ENCODE data around the gene LIPE. TPM values are rescaled to one million over a fixed set of nuclear protein-coding genes. Genes with fewer than 3 reads are reported as not detected.

Gene LIPE
- total RNA-seq, 1 donor from 2014 or later = 3.7 TPM

DNA sequence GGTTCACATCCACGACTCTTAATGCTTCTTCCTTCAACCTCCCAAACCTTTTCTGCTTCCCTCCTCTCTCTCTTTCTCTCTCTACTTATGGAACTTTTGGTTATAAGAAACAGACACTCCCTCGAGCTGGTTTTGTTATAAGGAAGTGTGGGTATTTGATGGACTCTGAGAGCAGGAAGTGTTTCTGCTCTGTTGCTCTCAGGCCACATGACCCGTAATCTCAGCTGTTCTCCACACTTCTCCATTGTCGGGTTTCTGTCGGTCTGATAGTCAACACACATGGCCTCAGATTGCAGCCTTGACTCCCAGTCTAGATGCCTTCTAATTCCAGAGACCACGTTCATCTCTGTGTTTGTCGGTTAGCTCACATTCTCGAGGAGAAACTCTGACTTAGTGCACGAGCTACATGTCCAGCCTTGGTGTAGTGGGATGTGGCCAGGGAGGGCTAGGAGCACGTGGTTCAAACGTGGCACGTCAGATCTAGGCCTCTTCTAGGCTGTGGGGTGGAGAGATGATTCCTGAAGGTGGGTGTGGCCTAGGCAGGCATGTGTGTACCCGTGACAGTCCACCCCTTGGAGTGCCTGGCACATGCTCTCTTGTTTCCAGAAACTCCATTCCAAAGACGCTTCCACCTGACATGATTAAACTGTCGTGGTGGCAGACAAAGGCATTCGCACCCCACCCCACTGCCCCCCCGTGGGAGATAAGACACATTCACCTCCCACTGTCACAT, 63.4 kb downstream of the LIPE start:
- no peak for DNase-seq (ENCODE audit: low read depth)

GRCh38 chr19:42362891-42363440, 64.2 kb downstream of the LIPE start:
- no peak overlapping the region for H3K4me3 ChIP-seq (ENCODE audit: low read depth, low read length)
- no peak for DNase-seq (ENCODE audit: low read depth)
- TF ChIP-seq, protein P1, sequence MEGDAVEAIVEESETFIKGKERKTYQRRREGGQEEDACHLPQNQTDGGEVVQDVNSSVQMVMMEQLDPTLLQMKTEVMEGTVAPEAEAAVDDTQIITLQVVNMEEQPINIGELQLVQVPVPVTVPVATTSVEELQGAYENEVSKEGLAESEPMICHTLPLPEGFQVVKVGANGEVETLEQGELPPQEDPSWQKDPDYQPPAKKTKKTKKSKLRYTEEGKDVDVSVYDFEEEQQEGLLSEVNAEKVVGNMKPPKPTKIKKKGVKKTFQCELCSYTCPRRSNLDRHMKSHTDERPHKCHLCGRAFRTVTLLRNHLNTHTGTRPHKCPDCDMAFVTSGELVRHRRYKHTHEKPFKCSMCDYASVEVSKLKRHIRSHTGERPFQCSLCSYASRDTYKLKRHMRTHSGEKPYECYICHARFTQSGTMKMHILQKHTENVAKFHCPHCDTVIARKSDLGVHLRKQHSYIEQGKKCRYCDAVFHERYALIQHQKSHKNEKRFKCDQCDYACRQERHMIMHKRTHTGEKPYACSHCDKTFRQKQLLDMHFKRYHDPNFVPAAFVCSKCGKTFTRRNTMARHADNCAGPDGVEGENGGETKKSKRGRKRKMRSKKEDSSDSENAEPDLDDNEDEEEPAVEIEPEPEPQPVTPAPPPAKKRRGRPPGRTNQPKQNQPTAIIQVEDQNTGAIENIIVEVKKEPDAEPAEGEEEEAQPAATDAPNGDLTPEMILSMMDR (conservative IDR thresholded peaks at IDR 0.05; ENCODE audit: low read depth, low read length) = no peak

More for the DNA sequence above, 63.4 kb downstream of the LIPE start:
- no peak overlapping the region for H3K4me3 ChIP-seq (ENCODE audit: low read depth, low read length)
- TF ChIP-seq, protein P1 (conservative IDR thresholded peaks at IDR 0.05; ENCODE audit: low read depth, low read length) = no peak

DNA sequence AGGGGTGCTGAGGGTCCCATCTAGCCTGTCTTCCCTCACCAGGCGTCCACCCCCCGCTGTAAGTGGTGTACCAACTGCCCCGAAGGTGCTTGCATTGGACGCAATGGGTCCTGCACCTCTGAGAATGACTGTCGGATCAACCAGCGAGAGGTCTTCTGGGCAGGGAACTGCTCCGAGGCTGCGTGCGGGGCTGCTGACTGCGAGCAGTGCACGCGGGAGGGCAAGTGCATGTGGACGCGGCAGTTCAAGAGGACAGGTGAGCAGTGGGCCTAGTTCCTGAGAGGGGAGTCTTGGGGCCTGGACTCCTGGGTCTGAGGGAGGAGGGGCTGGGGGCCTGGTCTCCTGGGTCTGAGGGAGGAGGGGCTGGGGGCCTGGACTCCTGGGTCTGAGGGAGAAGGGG, 64.8 kb downstream of the LIPE start:
- TF ChIP-seq, protein P1 (conservative IDR thresholded peaks at IDR 0.05; ENCODE audit: low read depth, low read length) = no peak

GRCh38 chr19:42361545-42361910, 65.7 kb downstream of the LIPE start:
- DNase-seq (ENCODE audit: low read depth) = no peak
- no peak overlapping the region for H3K4me3 ChIP-seq (ENCODE audit: low read depth, low read length)
- TF ChIP-seq, protein P1 (conservative IDR thresholded peaks at IDR 0.05; ENCODE audit: low read depth, low read length) = no peak

More for the DNA sequence above, 64.8 kb downstream of the LIPE start:
- no peak for DNase-seq (ENCODE audit: low read depth)
- no peak overlapping the region for H3K4me3 ChIP-seq (ENCODE audit: low read depth, low read length)

DNA sequence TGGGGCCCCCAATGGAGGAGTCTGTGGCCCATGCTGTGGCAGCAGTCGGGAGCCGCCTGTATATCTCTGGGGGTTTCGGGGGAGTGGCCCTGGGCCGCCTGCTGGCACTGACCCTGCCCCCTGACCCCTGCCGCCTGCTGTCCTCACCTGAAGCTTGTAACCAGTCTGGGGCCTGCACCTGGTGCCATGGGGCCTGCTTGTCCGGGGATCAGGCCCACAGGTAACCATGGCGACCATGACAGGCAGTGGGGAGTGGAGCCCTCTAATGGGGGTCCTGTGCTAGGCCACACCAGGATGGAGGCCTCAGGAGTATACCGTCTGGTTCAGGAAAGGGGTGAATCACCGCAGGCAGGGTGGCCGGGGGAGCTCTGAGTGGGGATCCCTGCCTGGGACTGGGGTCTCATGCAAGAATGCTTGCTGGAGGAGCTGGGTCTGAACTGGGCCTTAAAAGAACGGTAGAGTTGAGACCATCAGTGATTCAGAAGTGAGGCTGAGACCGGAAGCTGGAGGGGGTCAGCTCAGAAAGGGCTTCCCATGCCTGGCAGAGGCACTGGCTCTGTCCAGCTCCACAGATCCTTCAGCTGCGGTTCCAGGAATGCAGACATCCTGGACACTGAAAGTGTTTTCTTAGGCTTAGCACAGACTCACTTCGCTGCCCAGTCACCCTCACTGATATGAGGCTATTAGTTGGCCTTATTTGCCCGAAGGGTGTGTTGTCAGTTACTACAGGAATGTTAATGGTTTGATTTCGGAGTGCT, 66.2 kb downstream of the LIPE start:
- TF ChIP-seq, protein P1 (conservative IDR thresholded peaks at IDR 0.05; ENCODE audit: low read depth, low read length) = no peak
- H3K4me3 ChIP-seq (ENCODE audit: low read depth, low read length) = no peak overlapping the region
- no peak for DNase-seq (ENCODE audit: low read depth)

DNA sequence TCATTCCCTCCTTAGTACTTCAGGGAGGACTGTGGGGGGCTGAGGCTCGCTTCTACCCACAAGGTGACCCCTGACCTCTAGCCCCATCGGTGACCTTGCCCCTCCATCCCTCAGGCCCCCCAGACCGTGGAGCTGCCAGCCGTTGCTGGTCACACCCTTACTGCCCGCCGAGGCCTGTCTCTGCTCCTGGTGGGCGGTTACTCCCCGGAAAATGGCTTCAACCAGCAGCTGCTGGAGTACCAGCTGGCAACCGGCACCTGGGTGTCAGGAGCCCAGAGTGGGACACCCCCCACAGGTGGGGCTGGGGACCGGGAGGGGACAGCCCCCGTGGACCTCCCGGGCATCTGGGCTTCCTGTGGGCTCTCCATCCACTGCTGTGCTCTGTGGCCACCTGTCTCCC, 69.9 kb downstream of the LIPE start:
- H3K4me3 ChIP-seq (ENCODE audit: low read depth, low read length) = no peak overlapping the region
- no peak for DNase-seq (ENCODE audit: low read depth)
- TF ChIP-seq, protein P1 (conservative IDR thresholded peaks at IDR 0.05; ENCODE audit: low read depth, low read length) = no peak
